Measurements from ENCODE around the gene SPOCK3.

Gene SPOCK3

GRCh38 chr4:166737430-166737829, 496.9 kb downstream of the SPOCK3 start:
- Histone ChIP-seq H3K4me1 (ENCODE audit: insufficient read depth, poor library complexity, severe bottlenecking) (no peaks in the 10 kb centered on the region), H3K36me3 (ENCODE audit: low read depth) (no peaks in the 10 kb centered on the region), H3K27me3 (ENCODE audit: insufficient read depth, poor library complexity, severe bottlenecking) (no peaks in the 10 kb centered on the region), H3K4me3 (ENCODE audit: severe bottlenecking) (no peak overlapping the region), H3K9me3 (ENCODE audit: severe bottlenecking) (no peaks in the 10 kb centered on the region), H3K27ac (ENCODE audit: poor library complexity, severe bottlenecking) (no peak overlapping the region)
- DNase-seq (ENCODE audit: low spot score) (no peak), ATAC-seq (ENCODE audit: low read depth) (no peak)
- TF ChIP-seq CTCF (IDR thresholded peaks at IDR 0.05; ENCODE audit: poor library complexity, severe bottlenecking) = no peak

- DNase-seq (ENCODE audit: low spot score) (no peak), ATAC-seq (ENCODE audit: low read depth) (no peak)
- Histone ChIP-seq H3K36me3 (ENCODE audit: low read depth) (no peaks in the 10 kb centered on the region), H3K27me3 (ENCODE audit: insufficient read depth, poor library complexity, severe bottlenecking) (no peaks in the 10 kb centered on the region), H3K9me3 (ENCODE audit: severe bottlenecking) (no peaks in the 10 kb centered on the region), H3K27ac (ENCODE audit: poor library complexity, severe bottlenecking) (no peak overlapping the region), H3K4me1 (ENCODE audit: insufficient read depth, poor library complexity, severe bottlenecking) (no peaks in the 10 kb centered on the region), H3K4me3 (ENCODE audit: severe bottlenecking) (no peak overlapping the region)
- TF ChIP-seq CTCF (IDR thresholded peaks at IDR 0.05; ENCODE audit: poor library complexity, severe bottlenecking) = no peak
Observed at GRCh38 chr4:166735553-166735952, 498.7 kb downstream of the SPOCK3 start.

DNA sequence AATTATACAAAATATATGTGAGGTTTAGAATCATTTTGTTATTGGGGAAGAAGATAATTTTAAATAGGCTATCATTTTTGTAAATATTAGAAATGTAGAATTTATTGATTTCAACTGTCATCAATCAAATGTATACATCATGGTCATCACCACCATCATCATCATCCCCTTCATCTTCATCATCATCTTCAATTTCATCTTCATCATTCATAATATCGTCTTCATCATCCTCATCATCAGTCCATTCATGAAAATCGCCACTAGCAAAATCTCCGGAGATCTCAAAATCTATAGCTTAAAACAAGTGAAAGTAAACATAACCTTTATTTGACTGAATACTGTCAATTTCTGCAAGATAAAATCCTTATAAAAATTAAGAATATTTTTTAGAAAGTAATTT, 499.5 kb downstream of the SPOCK3 start:
- ATAC-seq (ENCODE audit: low read depth) (no peak), DNase-seq (ENCODE audit: low spot score) (no peak)
- Histone ChIP-seq H3K9me3 (ENCODE audit: severe bottlenecking) (no peaks in the 10 kb centered on the region), H3K27me3 (ENCODE audit: insufficient read depth, poor library complexity, severe bottlenecking) (no peaks in the 10 kb centered on the region), H3K27ac (ENCODE audit: poor library complexity, severe bottlenecking) (no peak overlapping the region), H3K4me1 (ENCODE audit: insufficient read depth, poor library complexity, severe bottlenecking) (no peaks in the 10 kb centered on the region), H3K36me3 (ENCODE audit: low read depth) (no peaks in the 10 kb centered on the region), H3K4me3 (ENCODE audit: severe bottlenecking) (no peak overlapping the region)
- no peak for TF ChIP-seq CTCF (IDR thresholded peaks at IDR 0.05; ENCODE audit: poor library complexity, severe bottlenecking)

- H3K4me3 ChIP-seq (ENCODE audit: severe bottlenecking) = no peak overlapping the region
- H3K4me1 ChIP-seq (ENCODE audit: insufficient read depth, poor library complexity, severe bottlenecking) = no peaks in the 10 kb centered on the region
- TF ChIP-seq CTCF (IDR thresholded peaks at IDR 0.05; ENCODE audit: poor library complexity, severe bottlenecking) = no peak
- no peaks in the 10 kb centered on the region for H3K9me3 ChIP-seq (ENCODE audit: severe bottlenecking)
- H3K27me3 ChIP-seq (ENCODE audit: insufficient read depth, poor library complexity, severe bottlenecking) = no peaks in the 10 kb centered on the region
- ATAC-seq (ENCODE audit: low read depth) = no peak
- no peak for DNase-seq (ENCODE audit: low spot score)
- no peak overlapping the region for H3K27ac ChIP-seq (ENCODE audit: poor library complexity, severe bottlenecking)
- H3K36me3 ChIP-seq (ENCODE audit: low read depth) = no peaks in the 10 kb centered on the region
Observed at GRCh38 chr4:166733686-166734085, 500.6 kb downstream of the SPOCK3 start.

DNA sequence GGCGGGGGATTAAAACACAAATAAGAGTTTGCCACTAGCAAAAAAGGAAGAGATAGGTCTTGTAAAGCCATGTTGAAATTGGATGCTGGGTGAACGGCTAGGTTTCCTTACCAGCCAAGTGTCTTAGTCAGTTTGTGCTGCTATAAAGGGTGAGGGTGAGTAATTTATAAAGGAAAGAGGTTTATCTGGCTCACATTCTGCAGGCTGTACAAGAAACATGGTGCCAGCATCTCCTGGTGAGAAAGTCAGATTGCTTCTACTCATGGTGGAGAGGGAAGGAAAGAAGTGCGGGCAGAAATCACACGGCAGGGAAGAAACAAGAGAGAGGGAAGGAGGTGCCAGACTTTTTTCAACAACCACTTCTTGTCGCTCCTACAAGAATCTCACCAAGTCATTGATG, 507.5 kb downstream of the SPOCK3 start:
- Histone ChIP-seq H3K36me3 (ENCODE audit: low read depth) (no peaks in the 10 kb centered on the region), H3K27ac (ENCODE audit: poor library complexity, severe bottlenecking) (no peak overlapping the region), H3K4me3 (ENCODE audit: severe bottlenecking) (no peak overlapping the region), H3K27me3 (ENCODE audit: insufficient read depth, poor library complexity, severe bottlenecking) (no peaks in the 10 kb centered on the region), H3K4me1 (ENCODE audit: insufficient read depth, poor library complexity, severe bottlenecking) (no peaks in the 10 kb centered on the region), H3K9me3 (ENCODE audit: severe bottlenecking) (no peaks in the 10 kb centered on the region)
- TF ChIP-seq CTCF (IDR thresholded peaks at IDR 0.05; ENCODE audit: poor library complexity, severe bottlenecking) = no peak
- DNase-seq (ENCODE audit: low spot score) = no peak
- ATAC-seq (ENCODE audit: low read depth) = no peak
